Panc1 (cell line): ENCODE data around the gene EYS. TPM values are rescaled to one million over a fixed set of nuclear protein-coding genes. Genes with fewer than 3 reads are reported as not detected.

Experiments used
- ATAC-seq: fragments of 200-7000 bp; cut with Tn5 transposase; 2 replicates; pipeline ENCODE4 v1.9.1; 2020; ENCODE audit warnings: mild to moderate bottlenecking, moderate library complexity
- BruUV-seq: library from RNA; stranded (reverse); fragments of 400-500 nt; replicated peaks from 2 replicates; lab custom pipeline; 2021; lab: Mats Ljungman, UMichigan
- CTCF ChIA-PET: fragments of 300-600 bp; sonication (Branson Sonifier 250); formaldehyde crosslinking; loops from one replicate; lab custom pipeline; 2022; ENCODE audit warnings: antibody characterized with exemption; lab: Charles Lee
- POLR2A ChIA-PET: fragments of 300-600 bp; sonication (Branson Sonifier 250); formaldehyde crosslinking; loops from one replicate; lab custom pipeline; 2022; ENCODE audit warnings: antibody characterized with exemption; lab: Charles Lee
- DNase-seq: peaks from one replicate; pipeline ENCODE4 v3.0.0-alpha.2; 2010; ENCODE audit warnings: low read depth, low spot score
- H3K27ac ChIP-seq: 2 replicates; pipeline ENCODE4 v1.5.1; 2011; ENCODE audit warnings: mild to moderate bottlenecking, low read length, inconsistent platforms
- H3K27me3 ChIP-seq: fragments of 200-500 bp; sonication (Bioruptor generic); 2 replicates; pipeline ENCODE4 v1.6.0; 2014; ENCODE audit warnings: low read length, inconsistent platforms; ENCODE audit not compliant: control insufficient read depth, insufficient read depth
- H3K36me3 ChIP-seq: fragments of 200-500 bp; sonication (Bioruptor generic); 2 replicates; pipeline ENCODE4 v1.5.1; 2014; ENCODE audit warnings: inconsistent platforms, mild to moderate bottlenecking, low read length, moderate library complexity; ENCODE audit not compliant: control insufficient read depth, insufficient read depth
- H3K4me1 ChIP-seq: 2 replicates; pipeline ENCODE4 v1.5.1; 2011; ENCODE audit warnings: inconsistent platforms, mild to moderate bottlenecking, low read length, moderate library complexity; ENCODE audit not compliant: control insufficient read depth, insufficient read depth
- H3K4me3 ChIP-seq, 2 experiments: 2 replicates each; pipeline ENCODE4 v1.5.1; 2011 to 2012; ENCODE audit warnings: low read depth in 2 of 2, low read length in 2 of 2, mild to moderate bottlenecking in 2 of 2, inconsistent platforms in 1 of 2, moderate library complexity in 1 of 2
- H3K9me3 ChIP-seq: fragments of 200-500 bp; sonication (Bioruptor generic); 2 replicates; pipeline ENCODE4 v1.5.1; 2014; ENCODE audit warnings: low read depth, mild to moderate bottlenecking, inconsistent platforms, low read length, moderate library complexity; ENCODE audit not compliant: control insufficient read depth, insufficient read depth
- POLR2AphosphoS5 ChIP-seq: IDR thresholded peaks from 2 replicates; pipeline ENCODE4 v1.6.1; 2012; ENCODE audit warnings: mild to moderate bottlenecking, low read depth, low read length, moderate library complexity
- SIN3A ChIP-seq: IDR thresholded peaks from 2 replicates; pipeline ENCODE4 v1.6.1; 2012; ENCODE audit warnings: low read depth, mild to moderate bottlenecking, low read length, moderate library complexity, borderline replicate concordance; ENCODE audit not compliant: insufficient read depth
- TCF7L2 ChIP-seq: IDR thresholded peaks from 2 replicates; pipeline ENCODE4 v1.6.1; 2011; ENCODE audit warnings: mild to moderate bottlenecking, low read depth, low read length, inconsistent platforms
- in situ Hi-C: cut with HindIII; loops from 2 replicates; pipeline ENCODE4 v1.10.0; 2016; ENCODE audit warnings: low sequenced_read_pairs, low pct_unique_long_range_greater_than_20kb
- intact Hi-C: fragments of 100-400 bp; cut with micrococcal nuclease; formaldehyde crosslinking; loops from one replicate; pipeline ENCODE4 v1.10.0; 2022; ENCODE audit not compliant: unreplicated experiment
- total RNA-seq: library from RNA; stranded (reverse); gene quantifications from one replicate; pipeline ENCODE4 v1.2.1, GENCODE V29; 2021; ENCODE audit not compliant: unreplicated experiment
- TF ChIP-seq, protein P1 (sequence below): fragments of 450-650 bp; IDR thresholded peaks from 2 replicates; pipeline ENCODE4 v1.5.1; 2017; ENCODE audit warnings: mild to moderate bottlenecking
- TF ChIP-seq, protein P2 (sequence below), 2 experiments: IDR thresholded peaks; 2 replicates each; pipeline ENCODE4 v1.6.1; 2011 to 2012; ENCODE audit warnings: low read depth in 2 of 2, control low read depth in 1 of 2, low read length in 1 of 2, mild to moderate bottlenecking in 1 of 2, moderate library complexity in 1 of 2; ENCODE audit not compliant: insufficient read depth in 1 of 2

The EYS gene
- total RNA-seq, 1 experiment from 2014 or later = not detected

DNA sequence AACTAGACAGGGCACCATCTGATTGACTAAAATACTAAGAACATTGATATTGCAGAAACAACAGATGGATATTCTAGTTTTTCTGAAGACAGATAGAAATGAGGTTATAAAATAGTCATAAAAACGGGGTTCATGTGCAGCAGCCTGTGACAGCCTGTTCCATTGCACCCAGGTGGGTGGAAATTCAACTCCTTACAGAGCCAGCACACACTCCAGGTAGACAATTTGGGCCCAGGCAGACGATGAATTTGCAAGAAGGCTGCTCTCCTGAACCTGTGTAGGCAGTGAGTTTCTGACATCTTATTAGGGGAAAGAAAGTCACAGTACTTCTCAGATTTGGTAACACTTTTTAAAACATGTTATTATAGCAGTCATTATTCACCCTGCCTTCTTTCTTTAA, 1657.3 kb downstream of the EYS start:
- BruUV-seq = no TSS peak
- in situ Hi-C loops = no loop called here
- ATAC-seq = no peak

DNA sequence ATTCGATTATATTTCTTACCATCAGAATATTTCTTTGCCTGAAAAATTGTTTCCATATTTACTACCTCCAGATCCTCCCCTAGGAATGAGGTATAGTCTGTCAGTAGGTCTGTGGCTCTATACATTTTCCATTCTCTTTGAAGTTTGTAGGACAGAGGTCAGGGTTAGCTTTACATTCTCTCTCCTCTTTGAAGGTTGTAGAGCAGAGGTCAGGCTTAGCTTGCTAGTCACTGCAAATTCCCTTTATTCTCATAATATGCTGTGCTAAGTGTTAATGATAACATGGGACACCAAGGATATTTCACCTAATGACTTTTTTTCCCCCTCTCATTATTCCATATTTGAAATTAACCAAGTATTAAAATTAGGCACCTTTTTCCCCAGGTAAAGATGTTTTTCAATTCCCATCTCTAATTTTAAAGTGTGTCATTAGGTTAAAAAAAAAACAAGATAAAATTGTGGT, 1660.2 kb downstream of the EYS start:
- no peak for ATAC-seq

More for the DNA sequence above, 1657.3 kb downstream of the EYS start:
- no peaks in the 10 kb centered on the region for H3K36me3 ChIP-seq
- no peak for DNase-seq
- no peaks in the 10 kb centered on the region for H3K9me3 ChIP-seq
- H3K27me3 ChIP-seq = no peaks in the 10 kb centered on the region
- no peaks in the 10 kb centered on the region for H3K4me1 ChIP-seq
- TF ChIP-seq, protein P1, sequence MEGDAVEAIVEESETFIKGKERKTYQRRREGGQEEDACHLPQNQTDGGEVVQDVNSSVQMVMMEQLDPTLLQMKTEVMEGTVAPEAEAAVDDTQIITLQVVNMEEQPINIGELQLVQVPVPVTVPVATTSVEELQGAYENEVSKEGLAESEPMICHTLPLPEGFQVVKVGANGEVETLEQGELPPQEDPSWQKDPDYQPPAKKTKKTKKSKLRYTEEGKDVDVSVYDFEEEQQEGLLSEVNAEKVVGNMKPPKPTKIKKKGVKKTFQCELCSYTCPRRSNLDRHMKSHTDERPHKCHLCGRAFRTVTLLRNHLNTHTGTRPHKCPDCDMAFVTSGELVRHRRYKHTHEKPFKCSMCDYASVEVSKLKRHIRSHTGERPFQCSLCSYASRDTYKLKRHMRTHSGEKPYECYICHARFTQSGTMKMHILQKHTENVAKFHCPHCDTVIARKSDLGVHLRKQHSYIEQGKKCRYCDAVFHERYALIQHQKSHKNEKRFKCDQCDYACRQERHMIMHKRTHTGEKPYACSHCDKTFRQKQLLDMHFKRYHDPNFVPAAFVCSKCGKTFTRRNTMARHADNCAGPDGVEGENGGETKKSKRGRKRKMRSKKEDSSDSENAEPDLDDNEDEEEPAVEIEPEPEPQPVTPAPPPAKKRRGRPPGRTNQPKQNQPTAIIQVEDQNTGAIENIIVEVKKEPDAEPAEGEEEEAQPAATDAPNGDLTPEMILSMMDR = no peak
- TF ChIP-seq POLR2AphosphoS5 (no peak), SIN3A (no peak), TCF7L2 (no peak)
- TF ChIP-seq, protein P2, sequence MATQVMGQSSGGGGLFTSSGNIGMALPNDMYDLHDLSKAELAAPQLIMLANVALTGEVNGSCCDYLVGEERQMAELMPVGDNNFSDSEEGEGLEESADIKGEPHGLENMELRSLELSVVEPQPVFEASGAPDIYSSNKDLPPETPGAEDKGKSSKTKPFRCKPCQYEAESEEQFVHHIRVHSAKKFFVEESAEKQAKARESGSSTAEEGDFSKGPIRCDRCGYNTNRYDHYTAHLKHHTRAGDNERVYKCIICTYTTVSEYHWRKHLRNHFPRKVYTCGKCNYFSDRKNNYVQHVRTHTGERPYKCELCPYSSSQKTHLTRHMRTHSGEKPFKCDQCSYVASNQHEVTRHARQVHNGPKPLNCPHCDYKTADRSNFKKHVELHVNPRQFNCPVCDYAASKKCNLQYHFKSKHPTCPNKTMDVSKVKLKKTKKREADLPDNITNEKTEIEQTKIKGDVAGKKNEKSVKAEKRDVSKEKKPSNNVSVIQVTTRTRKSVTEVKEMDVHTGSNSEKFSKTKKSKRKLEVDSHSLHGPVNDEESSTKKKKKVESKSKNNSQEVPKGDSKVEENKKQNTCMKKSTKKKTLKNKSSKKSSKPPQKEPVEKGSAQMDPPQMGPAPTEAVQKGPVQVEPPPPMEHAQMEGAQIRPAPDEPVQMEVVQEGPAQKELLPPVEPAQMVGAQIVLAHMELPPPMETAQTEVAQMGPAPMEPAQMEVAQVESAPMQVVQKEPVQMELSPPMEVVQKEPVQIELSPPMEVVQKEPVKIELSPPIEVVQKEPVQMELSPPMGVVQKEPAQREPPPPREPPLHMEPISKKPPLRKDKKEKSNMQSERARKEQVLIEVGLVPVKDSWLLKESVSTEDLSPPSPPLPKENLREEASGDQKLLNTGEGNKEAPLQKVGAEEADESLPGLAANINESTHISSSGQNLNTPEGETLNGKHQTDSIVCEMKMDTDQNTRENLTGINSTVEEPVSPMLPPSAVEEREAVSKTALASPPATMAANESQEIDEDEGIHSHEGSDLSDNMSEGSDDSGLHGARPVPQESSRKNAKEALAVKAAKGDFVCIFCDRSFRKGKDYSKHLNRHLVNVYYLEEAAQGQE (IDR thresholded peaks at IDR 0.05; ENCODE audit: insufficient read depth in 1 of 2, low read depth in 2 of 2, low read length in 1 of 2) = no peak
- ChIA-PET POLR2A (no interaction called here), CTCF (no interaction called here)
- intact Hi-C loops = no loop called here
- no peak overlapping the region for H3K27ac ChIP-seq
- H3K4me3 ChIP-seq = no peak overlapping the region

More for the DNA sequence above, 1660.2 kb downstream of the EYS start:
- DNase-seq = no peak
- no peak for TF ChIP-seq SIN3A
- TF ChIP-seq, protein P2 (IDR thresholded peaks at IDR 0.05; ENCODE audit: insufficient read depth in 1 of 2, low read depth in 2 of 2, low read length in 1 of 2) = no peak
- TF ChIP-seq, protein P1 = no peak
- no peak for TF ChIP-seq TCF7L2
- TF ChIP-seq POLR2AphosphoS5 = no peak
- Histone ChIP-seq H3K9me3 (no peaks in the 10 kb centered on the region), H3K27ac (no peak overlapping the region), H3K4me3 (no peak overlapping the region), H3K4me1 (no peaks in the 10 kb centered on the region), H3K27me3 (no peaks in the 10 kb centered on the region), H3K36me3 (no peaks in the 10 kb centered on the region)
- ChIA-PET CTCF (no interaction called here), POLR2A (no interaction called here)
- intact Hi-C loops (no loop called here), in situ Hi-C loops (no loop called here)
- BruUV-seq = no TSS peak
